H54 (cell line): Measurements from ENCODE around the gene IL6ST.
A peak's percentile ranks its signal among the peaks of the same experiment; 100 is the strongest.

Experiments
- DNase-seq: peaks from one replicate; pipeline ENCODE4 v3.0.0; 2011; ENCODE audit warnings: low spot score, mixed read lengths; ENCODE audit not compliant: insufficient read length
- FAIRE-seq: peaks from 3 replicates; lab custom pipeline; 2011; peaks lifted over from hg19 to GRCh38; lab: Jason Lieb, UNC
- POLR2A ChIP-seq: IDR thresholded peaks from 2 replicates; pipeline ENCODE4 v1.6.1; 2011; ENCODE audit warnings: low read depth, mild to moderate bottlenecking, low read length

Gene IL6ST

DNA sequence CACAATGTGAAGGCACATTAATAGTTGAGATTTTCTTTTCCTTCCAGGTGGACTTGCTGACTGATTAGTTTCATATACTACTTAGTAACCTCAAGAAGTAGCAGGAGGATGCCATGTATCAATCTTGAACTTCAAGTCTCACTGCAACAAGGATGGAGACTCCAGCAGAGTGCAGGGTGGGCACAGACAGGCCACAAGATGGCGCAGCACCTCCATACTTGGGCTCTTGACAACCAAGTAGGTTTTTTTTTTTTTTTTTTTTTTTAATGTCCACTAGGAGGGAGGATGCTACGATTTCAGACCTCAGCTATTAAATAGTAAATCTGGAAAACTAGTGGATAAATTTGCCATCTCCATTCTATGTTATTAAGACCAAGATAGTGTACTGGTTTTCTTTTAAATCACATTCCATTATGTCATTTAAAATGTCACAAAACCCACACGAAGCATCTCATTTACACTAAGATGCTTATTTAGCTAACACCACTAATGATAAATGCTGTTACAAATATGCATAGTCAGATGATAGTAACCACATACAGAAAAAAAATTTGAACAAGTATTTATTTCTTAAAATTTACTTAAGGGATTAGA lies 58.6 kb downstream of the IL6ST start:
- DNase-seq = peak; percentile 48
- FAIRE-seq = peak; percentile 53
- no peak for TF ChIP-seq POLR2A

DNA sequence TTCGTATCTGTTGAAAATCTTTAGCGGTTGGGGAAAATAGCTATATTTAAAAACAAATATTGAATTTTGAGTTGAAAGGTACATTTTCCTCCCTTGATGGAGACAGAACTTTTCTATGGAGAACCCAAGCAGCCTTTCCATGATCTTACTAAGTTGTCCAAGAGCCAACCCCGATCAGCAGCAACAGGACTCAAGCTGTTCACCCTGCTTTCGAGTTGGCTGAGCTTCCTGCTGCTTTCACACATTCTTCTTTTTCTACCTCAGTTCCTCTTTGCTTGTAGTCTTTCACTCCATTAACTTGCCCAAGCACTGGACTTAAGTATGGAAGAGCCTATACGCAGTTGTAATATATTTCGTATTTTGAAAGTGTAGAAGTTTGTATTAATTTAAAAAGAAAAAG lies 59.4 kb downstream of the IL6ST start:
- no peak for TF ChIP-seq POLR2A
- no peak for FAIRE-seq
- DNase-seq = no peak

GRCh38 chr5:55934720-55935119 lies 60.0 kb downstream of the IL6ST start:
- no peak for TF ChIP-seq POLR2A
- DNase-seq (no peak), FAIRE-seq (no peak)

GRCh38 chr5:55934115-55934613 lies 60.6 kb downstream of the IL6ST start:
- FAIRE-seq (no peak), DNase-seq (no peak)
- TF ChIP-seq POLR2A = no peak

DNA sequence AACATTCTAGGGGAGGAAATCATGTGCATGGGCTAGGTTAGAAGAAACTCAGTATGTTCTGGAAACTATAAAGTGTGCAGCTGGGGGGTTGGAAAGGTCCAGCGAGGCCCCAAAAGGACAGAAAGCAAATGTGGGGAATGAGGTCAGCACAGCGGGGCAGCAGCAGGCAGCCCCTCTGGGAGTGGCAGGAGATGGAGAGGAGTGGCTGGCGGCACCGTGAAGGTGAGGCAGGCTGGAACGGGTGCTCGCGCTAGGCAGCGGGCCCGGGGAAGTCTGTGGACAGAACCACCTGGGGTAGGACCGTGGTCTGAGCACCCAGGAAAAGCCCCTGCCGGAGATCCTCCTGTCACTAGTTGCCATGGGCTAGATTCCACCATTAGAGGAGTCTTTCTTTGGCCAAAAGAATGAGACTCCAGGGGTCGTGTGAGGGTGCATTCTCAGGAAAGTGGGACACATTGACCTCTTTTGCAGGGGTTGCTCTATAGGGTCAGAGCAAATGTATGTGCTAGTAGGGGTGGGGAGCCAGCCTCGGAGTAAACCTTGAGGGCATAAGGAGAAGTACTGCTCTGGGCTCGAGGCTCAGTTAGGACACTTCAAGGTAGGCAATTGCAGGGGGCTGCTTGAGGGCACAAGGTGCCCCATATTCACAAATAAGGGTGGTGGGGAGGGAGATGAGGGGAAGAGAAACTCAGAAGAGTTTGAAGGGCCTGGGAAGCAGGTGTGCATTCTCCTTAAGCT lies 61.2 kb downstream of the IL6ST start:
- no peak for DNase-seq
- TF ChIP-seq POLR2A = no peak
- FAIRE-seq = no peak

DNA sequence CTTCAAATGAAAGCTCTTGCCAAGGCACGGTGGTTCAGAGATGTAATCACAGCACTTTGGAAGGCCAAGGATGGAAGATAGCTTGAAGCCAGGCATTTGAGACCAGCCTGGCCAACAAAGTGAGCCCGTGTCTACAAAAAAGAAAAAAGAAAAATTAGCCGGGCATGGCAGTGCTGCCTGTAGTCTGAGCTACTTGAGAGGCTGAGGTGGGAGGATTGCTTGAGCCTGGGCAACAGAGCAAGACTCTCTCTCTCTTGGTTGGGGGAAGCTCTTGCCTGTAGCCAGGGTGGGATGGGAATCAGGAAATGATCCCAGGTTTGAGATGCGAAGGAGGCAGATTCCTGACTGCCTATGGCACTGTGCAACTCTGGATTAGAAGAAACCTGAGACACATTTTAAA lies 62.1 kb downstream of the IL6ST start:
- no peak for DNase-seq
- TF ChIP-seq POLR2A = no peak
- no peak for FAIRE-seq

DNA sequence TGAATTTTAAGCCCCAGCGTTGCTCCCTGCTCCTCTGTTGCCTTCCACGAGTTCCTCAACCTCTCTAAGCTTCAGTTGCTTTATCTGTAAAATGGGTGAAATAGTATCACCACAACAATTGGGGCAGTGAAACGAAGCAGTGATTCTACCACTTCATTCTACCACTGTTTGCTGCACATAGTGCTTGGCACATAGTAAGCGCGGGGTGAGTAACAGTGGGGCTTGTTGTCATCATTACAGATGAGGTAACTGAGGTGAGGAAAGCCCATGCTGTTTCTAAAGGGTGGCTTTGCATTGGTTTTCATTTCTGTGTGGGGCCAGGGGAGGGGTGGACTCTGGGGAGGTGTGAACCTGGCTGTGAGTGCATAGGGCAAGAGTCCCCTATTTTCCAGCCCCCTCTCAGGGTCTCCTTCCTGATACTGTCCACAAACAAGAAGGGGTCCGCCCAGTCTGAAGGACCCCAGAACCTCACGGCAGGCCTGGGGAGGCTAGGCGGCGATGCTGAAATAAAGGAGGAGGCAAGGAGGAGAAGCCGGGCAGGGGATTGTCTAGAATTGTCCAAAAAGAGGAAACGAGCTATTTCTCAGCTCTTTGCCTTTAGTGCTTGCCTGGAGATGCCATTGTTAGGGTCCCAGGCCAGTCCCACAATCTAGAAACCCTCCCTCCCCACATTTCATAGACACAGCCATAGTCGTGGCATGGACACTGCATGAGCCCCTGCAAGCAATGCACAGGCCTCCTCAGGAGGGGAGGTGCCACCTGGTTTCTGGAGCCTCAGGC lies 65.6 kb downstream of the IL6ST start:
- FAIRE-seq = no peak
- no peak for TF ChIP-seq POLR2A
- DNase-seq = no peak

DNA sequence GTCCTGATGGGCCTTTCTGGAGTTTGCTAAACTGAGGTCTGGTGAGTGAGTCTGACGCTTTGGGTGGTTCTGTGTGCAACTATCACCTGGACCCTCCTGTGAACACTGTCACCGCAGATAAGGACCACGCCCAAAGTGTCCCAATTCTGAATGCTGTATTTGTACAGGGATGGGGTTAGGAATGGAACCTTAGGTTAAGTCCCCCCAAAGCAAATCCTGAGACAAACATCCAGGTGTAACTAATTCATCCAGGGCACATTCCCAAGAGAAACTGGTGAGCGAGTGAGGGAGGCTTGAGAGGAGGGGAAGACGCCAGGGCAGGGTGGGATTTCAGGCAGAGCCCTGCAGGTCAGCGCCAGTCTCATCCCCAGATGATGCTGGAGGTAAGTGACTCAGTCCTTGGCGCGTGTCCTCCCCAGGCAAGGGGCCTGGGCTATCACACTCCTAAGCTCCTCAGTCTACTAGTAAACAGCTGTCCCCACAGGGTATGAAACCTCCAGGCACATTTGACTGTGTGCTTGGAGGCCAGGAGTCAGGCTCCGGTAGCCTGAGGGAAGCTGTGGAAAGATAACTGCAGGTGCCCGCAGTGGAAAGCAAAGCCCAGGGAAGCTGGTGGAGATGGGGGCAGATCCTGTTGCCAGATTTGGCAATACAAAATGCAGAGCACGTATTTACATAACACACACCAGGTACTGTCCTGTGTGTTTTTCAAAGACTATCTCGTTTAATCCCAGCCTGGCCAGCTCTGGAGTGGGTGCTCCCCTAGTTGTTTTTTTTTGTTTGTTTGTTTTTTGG lies 66.7 kb downstream of the IL6ST start:
- DNase-seq (no peak), FAIRE-seq (no peak)
- no peak for TF ChIP-seq POLR2A

GRCh38 chr5:55926476-55926875 lies 68.3 kb downstream of the IL6ST start:
- DNase-seq = no peak
- no peak for FAIRE-seq
- no peak for TF ChIP-seq POLR2A

GRCh38 chr5:55925712-55926111 lies 69.1 kb downstream of the IL6ST start:
- DNase-seq (no peak), FAIRE-seq (no peak)
- TF ChIP-seq POLR2A = no peak

DNA sequence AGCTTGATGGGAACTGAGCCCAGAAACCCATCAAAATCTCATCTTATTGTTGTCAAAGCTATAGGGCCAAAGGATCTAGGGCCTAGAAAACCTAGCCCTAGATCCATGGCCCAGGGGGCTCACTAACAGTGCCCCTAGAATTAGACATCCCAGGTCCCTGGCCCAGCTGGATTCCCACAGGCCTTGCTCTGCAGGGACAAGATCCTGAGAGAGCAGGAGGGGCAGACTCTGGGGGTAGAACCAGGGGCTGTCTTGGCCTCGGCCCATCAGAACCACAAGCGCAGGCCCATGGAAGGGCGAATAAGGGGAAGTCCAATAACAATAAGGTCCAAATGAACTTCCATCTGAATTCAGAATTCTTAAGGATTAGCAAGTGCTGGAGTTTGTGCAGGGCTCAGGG lies 69.6 kb downstream of the IL6ST start:
- DNase-seq (no peak), FAIRE-seq (no peak)
- no peak for TF ChIP-seq POLR2A

DNA sequence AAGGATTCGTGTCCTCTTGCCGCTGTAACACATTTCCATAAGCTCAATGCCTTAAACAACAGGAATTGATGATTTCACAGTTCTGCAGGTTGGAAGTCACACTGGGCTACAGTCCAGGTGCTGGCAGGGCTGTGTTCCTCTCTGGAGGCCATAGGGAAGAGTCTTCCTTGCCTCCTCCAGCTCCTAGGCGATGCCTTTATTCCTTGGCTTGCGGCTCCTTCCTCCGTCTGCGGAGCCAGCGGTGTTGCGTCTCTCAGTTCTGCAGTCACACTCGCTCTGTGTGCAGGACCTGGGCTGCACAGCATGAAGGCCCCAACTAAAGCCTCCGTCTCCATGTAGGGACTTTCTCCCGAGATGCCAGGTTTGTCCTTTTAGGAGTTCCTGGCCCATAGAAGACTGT lies 70.0 kb downstream of the IL6ST start:
- DNase-seq = no peak
- no peak for TF ChIP-seq POLR2A
- FAIRE-seq = no peak

- no peak for DNase-seq
- no peak for FAIRE-seq
- TF ChIP-seq POLR2A = no peak
Measured at GRCh38 chr5:55923865-55924500, 70.8 kb downstream of the IL6ST start.
